Liver (tissue), 9 donors: ENCODE measurements around the gene LSR. TPM values are rescaled to one million over a fixed set of nuclear protein-coding genes. Genes with fewer than 3 reads are reported as not detected.

Experiments
- DNase-seq: peaks from one replicate; pipeline ENCODE4 v3.0.0-alpha.2; 2017; ENCODE audit warnings: low spot score
- H3K27ac ChIP-seq, 2 donors: one replicate each; pipeline ENCODE4 v1.7.0; 2013; ENCODE audit warnings: inconsistent platforms in 2 of 2, low read length in 2 of 2, control low read depth in 1 of 2, low read depth in 1 of 2, mild to moderate bottlenecking in 1 of 2
- H3K27me3 ChIP-seq, 4 donors: one replicate each; pipeline versions ENCODE4 v1.6.1 to v1.7.0; 2013; ENCODE audit warnings: low read length in 3 of 4, inconsistent platforms in 1 of 4, mild to moderate bottlenecking in 1 of 4, moderate library complexity in 1 of 4; ENCODE audit not compliant: control insufficient read depth in 4 of 4, insufficient read depth in 4 of 4
- H3K36me3 ChIP-seq, 4 donors: one replicate each; pipeline versions ENCODE4 v1.6.1 to v1.7.0; 2013; ENCODE audit warnings: low read length in 3 of 4, mild to moderate bottlenecking in 3 of 4, low read depth in 1 of 4, moderate library complexity in 1 of 4; ENCODE audit not compliant: control insufficient read depth in 4 of 4, insufficient read depth in 3 of 4
- H3K4me1 ChIP-seq, 4 donors: one replicate each; pipeline versions ENCODE4 v1.6.1 to v1.7.0; 2013; ENCODE audit warnings: low read length in 3 of 4, mild to moderate bottlenecking in 3 of 4, moderate library complexity in 1 of 4; ENCODE audit not compliant: control insufficient read depth in 4 of 4, insufficient read depth in 4 of 4
- H3K4me3 ChIP-seq, 3 donors: one replicate each; pipeline versions ENCODE4 v1.6.1 to v1.7.0; 2013; ENCODE audit warnings: low read length in 3 of 3, control low read depth in 1 of 3, low read depth in 1 of 3, mild to moderate bottlenecking in 1 of 3
- H3K9ac ChIP-seq, 2 donors: one replicate each; pipeline ENCODE4 v1.7.0; 2013; ENCODE audit warnings: low read length in 2 of 2, mild to moderate bottlenecking in 2 of 2, moderate library complexity in 2 of 2, control low read depth in 1 of 2, low read depth in 1 of 2
- H3K9me3 ChIP-seq, 4 donors: one replicate each; pipeline versions ENCODE4 v1.6.1 to v1.7.0; 2013; ENCODE audit warnings: low read length in 3 of 4; ENCODE audit not compliant: control insufficient read depth in 4 of 4
- EGR1 ChIP-seq, 2 donors: IDR thresholded peaks; 2 replicates each; pipeline ENCODE4 v1.6.1; 2016 to 2018; ENCODE audit warnings: antibody characterized with exemption in 2 of 2, low read depth in 2 of 2
- FOXA2 ChIP-seq: IDR thresholded peaks from 2 replicates; pipeline ENCODE4 v1.6.1; 2016; ENCODE audit warnings: antibody characterized with exemption
- HNF4A ChIP-seq, 2 donors: conservative IDR thresholded peaks; 2 replicates each; pipeline ENCODE4 v1.6.1; 2016; ENCODE audit warnings: antibody characterized with exemption in 2 of 2, mild to moderate bottlenecking in 2 of 2
- HNF4G ChIP-seq: IDR thresholded peaks from 2 replicates; pipeline ENCODE4 v1.6.1; 2016; ENCODE audit warnings: antibody characterized with exemption
- NR2F2 ChIP-seq: IDR thresholded peaks from 2 replicates; pipeline ENCODE4 v1.6.1; 2016; ENCODE audit warnings: antibody characterized with exemption
- RXRA ChIP-seq, 2 donors: IDR thresholded peaks; 2 replicates each; pipeline ENCODE4 v1.6.1; 2017 to 2018; ENCODE audit warnings: antibody characterized with exemption in 2 of 2, mild to moderate bottlenecking in 1 of 2
- SP1 ChIP-seq: IDR thresholded peaks from 2 replicates; pipeline ENCODE4 v1.6.1; 2018; ENCODE audit warnings: antibody characterized with exemption, mild to moderate bottlenecking
- TAF1 ChIP-seq: conservative IDR thresholded peaks from 2 replicates; pipeline ENCODE4 v1.6.1; 2016; ENCODE audit warnings: antibody characterized with exemption, mild to moderate bottlenecking
- YY1 ChIP-seq: IDR thresholded peaks from 2 replicates; pipeline ENCODE4 v1.6.1; 2016; ENCODE audit warnings: antibody characterized with exemption, mild to moderate bottlenecking
- WGBS: extraction: QIAGEN DNeasy Blood & Tissue Kit; methylation state at CpG from one replicate; pipeline ENCODE4 v1.1.7; 2013; 5-methylcytosine and 5-hydroxymethylcytosine counted together
- polyA plus RNA-seq, 2 donors: library from polyadenylated mRNA; stranded (reverse) in 1 of 2; unstranded in 1 of 2; fragments of 200-250 nt in 1 of 2; fragments of >200 nt in 1 of 2; fragmentation: Nextera tagmentation in 1 of 2; extraction: Ambion mirVana in 1 of 2; gene quantifications; one replicate each; pipeline versions ENCODE4 v1.2.1 to v1.2.3, GENCODE V29; 2013 to 2015
- total RNA-seq, 2 donors: library from RNA; depleted of rRNA; stranded (reverse); fragments of >200 nt; gene quantifications; one replicate each; pipeline ENCODE4 v1.2.3, GENCODE V29; 2014
- TF ChIP-seq, protein P1 (sequence below): fragments of 150-350 bp; IDR thresholded peaks from 2 replicates; pipeline ENCODE4 v1.5.1; 2017; ENCODE audit warnings: improper control_type of control experiment, low read depth, low read length; ENCODE audit not compliant: missing input control
- TF ChIP-seq, protein P2 (sequence below): IDR thresholded peaks from 2 replicates; pipeline ENCODE4 v1.6.1; 2016; ENCODE audit warnings: antibody characterized with exemption, mild to moderate bottlenecking
- TF ChIP-seq, protein P3 (sequence below): IDR thresholded peaks from 2 replicates; pipeline ENCODE4 v1.6.1; 2016; ENCODE audit warnings: antibody characterized with exemption
- TF ChIP-seq, protein P4 (sequence below): IDR thresholded peaks from 2 replicates; pipeline ENCODE4 v1.6.1; 2016; ENCODE audit warnings: antibody characterized with exemption
- donor health status: healthy.
- donor health status: healthy.
- donor health status: healthy.
- donor health status: healthy.
- donor health status: healthy.

Gene LSR
- total and polyA plus RNA-seq, 4 donors = 33.7 to 150 (median 48.0) TPM

DNA sequence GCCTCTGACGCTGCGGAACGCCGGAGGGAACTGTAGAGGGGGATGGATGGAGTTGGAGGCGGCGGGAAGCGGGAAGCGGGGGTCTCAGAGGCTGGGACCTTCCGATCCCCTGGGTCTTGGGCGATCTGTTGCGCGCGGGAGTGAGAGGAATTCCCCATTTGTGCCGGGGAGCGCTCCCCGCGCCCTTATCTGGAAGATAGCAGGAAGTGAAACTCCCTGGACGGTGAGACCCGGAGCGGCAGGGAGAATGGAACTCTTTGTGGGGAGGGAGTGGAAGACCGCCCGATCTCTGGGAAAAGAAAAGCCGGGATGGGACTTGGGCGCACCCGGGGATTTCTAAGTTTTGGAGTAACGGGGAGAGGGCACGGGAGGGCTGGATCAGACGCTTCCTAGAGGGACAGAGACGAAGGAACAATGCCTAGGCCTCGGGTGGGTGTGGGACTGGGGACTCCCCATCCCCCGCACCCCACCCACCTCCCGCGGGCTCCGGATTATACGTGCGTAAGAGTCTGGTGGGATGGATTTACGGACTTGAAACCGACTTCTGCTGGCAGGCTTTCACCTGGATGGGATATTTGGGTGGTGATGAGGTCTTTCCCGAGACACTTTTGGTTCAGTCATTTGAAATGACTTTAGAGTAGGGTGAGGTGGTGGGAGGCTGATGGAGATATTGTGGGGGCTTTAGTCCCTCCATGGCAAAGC, 495 bp downstream of the LSR start:
- WGBS = 3% methylated on average over 39 of the region's 39 CpGs

DNA sequence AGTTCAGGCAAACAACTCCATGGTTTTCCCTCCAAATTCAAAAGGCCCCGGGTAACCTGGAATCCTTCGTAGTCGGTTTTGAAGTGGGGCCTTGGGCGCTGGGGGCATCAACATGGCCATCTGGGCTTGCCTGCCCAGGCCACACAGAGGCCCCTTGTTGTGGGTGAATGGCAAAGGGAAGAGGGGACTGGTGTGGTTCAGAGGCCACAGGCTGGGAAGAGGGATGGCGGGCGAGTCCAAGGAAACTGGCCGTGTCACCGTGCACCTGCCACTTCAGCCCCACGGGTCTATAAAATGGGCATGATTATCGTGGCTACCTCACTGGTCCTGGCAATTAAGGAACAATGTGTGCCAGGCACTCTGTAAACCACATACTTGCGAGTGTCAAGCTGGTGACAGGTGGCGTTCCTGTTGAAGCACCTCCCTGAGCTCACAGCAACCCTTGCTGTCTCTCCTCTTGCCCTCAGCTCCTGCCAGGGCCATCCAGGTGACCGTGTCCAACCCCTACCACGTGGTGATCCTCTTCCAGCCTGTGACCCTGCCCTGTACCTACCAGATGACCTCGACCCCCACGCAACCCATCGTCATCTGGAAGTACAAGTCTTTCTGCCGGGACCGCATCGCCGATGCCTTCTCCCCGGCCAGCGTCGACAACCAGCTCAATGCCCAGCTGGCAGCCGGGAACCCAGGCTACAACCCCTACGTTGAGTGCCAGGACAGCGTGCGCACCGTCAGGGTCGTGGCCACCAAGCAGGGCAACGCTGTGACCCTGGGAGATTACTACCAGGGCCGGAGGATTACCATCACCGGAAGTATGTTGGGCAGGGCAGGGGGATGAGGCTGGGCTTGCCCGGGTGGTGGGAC, 1.3 kb downstream of the LSR start:
- H3K36me3 ChIP-seq = peaks cover 3 to 9% (median 6%) of the 10 kb centered on the region in 4 donors
- H3K4me3 ChIP-seq = peak overlapping the region; percentile 60 to 97 (median 75)
- DNase-seq = no peak
- 46% methylated on average over 34 of the region's 34 CpGs for WGBS
- no peaks in the 10 kb centered on the region for H3K27me3 ChIP-seq
- peak overlapping the region; percentile 76 to 83 for H3K9ac ChIP-seq
- H3K9me3 ChIP-seq = no peaks in the 10 kb centered on the region
- H3K4me1 ChIP-seq = peaks cover 2 to 50% (median 35%) of the 10 kb centered on the region in 4 donors
- peak overlapping the region; percentile 97 to 99 for H3K27ac ChIP-seq
- TF ChIP-seq FOXA2 (no peak), YY1 (no peak), RXRA (IDR thresholded peaks at IDR 0.05) (peak; percentile 36 to 77), SP1 (no peak), TAF1 (no peak), HNF4A (conservative IDR thresholded peaks at IDR 0.05) (peak; percentile 22 to 40), HNF4G (no peak), NR2F2 (no peak), EGR1 (IDR thresholded peaks at IDR 0.05; ENCODE audit: low read depth in 2 of 2) (no peak)
- TF ChIP-seq, protein P1, sequence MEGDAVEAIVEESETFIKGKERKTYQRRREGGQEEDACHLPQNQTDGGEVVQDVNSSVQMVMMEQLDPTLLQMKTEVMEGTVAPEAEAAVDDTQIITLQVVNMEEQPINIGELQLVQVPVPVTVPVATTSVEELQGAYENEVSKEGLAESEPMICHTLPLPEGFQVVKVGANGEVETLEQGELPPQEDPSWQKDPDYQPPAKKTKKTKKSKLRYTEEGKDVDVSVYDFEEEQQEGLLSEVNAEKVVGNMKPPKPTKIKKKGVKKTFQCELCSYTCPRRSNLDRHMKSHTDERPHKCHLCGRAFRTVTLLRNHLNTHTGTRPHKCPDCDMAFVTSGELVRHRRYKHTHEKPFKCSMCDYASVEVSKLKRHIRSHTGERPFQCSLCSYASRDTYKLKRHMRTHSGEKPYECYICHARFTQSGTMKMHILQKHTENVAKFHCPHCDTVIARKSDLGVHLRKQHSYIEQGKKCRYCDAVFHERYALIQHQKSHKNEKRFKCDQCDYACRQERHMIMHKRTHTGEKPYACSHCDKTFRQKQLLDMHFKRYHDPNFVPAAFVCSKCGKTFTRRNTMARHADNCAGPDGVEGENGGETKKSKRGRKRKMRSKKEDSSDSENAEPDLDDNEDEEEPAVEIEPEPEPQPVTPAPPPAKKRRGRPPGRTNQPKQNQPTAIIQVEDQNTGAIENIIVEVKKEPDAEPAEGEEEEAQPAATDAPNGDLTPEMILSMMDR = no peak
- TF ChIP-seq, protein P2, sequence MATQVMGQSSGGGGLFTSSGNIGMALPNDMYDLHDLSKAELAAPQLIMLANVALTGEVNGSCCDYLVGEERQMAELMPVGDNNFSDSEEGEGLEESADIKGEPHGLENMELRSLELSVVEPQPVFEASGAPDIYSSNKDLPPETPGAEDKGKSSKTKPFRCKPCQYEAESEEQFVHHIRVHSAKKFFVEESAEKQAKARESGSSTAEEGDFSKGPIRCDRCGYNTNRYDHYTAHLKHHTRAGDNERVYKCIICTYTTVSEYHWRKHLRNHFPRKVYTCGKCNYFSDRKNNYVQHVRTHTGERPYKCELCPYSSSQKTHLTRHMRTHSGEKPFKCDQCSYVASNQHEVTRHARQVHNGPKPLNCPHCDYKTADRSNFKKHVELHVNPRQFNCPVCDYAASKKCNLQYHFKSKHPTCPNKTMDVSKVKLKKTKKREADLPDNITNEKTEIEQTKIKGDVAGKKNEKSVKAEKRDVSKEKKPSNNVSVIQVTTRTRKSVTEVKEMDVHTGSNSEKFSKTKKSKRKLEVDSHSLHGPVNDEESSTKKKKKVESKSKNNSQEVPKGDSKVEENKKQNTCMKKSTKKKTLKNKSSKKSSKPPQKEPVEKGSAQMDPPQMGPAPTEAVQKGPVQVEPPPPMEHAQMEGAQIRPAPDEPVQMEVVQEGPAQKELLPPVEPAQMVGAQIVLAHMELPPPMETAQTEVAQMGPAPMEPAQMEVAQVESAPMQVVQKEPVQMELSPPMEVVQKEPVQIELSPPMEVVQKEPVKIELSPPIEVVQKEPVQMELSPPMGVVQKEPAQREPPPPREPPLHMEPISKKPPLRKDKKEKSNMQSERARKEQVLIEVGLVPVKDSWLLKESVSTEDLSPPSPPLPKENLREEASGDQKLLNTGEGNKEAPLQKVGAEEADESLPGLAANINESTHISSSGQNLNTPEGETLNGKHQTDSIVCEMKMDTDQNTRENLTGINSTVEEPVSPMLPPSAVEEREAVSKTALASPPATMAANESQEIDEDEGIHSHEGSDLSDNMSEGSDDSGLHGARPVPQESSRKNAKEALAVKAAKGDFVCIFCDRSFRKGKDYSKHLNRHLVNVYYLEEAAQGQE = no peak
- TF ChIP-seq, protein P3, sequence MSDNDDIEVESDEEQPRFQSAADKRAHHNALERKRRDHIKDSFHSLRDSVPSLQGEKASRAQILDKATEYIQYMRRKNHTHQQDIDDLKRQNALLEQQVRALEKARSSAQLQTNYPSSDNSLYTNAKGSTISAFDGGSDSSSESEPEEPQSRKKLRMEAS = peak; percentile 14
- TF ChIP-seq, protein P4, sequence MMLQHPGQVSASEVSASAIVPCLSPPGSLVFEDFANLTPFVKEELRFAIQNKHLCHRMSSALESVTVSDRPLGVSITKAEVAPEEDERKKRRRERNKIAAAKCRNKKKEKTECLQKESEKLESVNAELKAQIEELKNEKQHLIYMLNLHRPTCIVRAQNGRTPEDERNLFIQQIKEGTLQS = no peak

More for the DNA sequence above, 495 bp downstream of the LSR start:
- H3K27me3 ChIP-seq = no peaks in the 10 kb centered on the region
- H3K36me3 ChIP-seq = peaks cover 2 to 7% (median 4%) of the 10 kb centered on the region in 4 donors
- H3K9me3 ChIP-seq = no peaks in the 10 kb centered on the region
- H3K27ac ChIP-seq = peak overlapping the region; percentile 97 to 99
- no peak for DNase-seq
- peak overlapping the region; percentile 76 to 83 for H3K9ac ChIP-seq
- H3K4me3 ChIP-seq = peak overlapping the region; percentile 60 to 97 (median 75)
- TF ChIP-seq FOXA2 = no peak
- TF ChIP-seq, protein P2 = no peak
- TF ChIP-seq, protein P1 = no peak
- H3K4me1 ChIP-seq = peaks cover 2 to 43% (median 29%) of the 10 kb centered on the region in 4 donors
